Epithelial cell of esophagus (primary cell): Measurements from ENCODE around the gene BRD1.

Experiments
- DNase-seq: peaks from one replicate; pipeline ENCODE4 v3.0.0; 2010; ENCODE audit warnings: low read depth
- H3K4me3 ChIP-seq: 2 replicates; pipeline ENCODE4 v1.5.1; 2011; ENCODE audit warnings: mild to moderate bottlenecking, low read length, control low read depth
- CTCF ChIP-seq: IDR thresholded peaks from 2 replicates; pipeline ENCODE4 v1.5.1; 2011; ENCODE audit warnings: low read depth, mild to moderate bottlenecking, low read length, control low read depth, inconsistent platforms; ENCODE audit not compliant: insufficient read depth; ENCODE audit errors: missing control alignments

Gene BRD1

GRCh38 chr22:49798486-49799151, 29.1 kb downstream of the BRD1 start:
- H3K4me3 ChIP-seq: no peak overlapping the region
- no peak for DNase-seq
- TF ChIP-seq CTCF: no peak

GRCh38 chr22:49797706-49798105, 30.0 kb downstream of the BRD1 start:
- DNase-seq: no peak
- TF ChIP-seq CTCF: no peak
- no peak overlapping the region for H3K4me3 ChIP-seq

GRCh38 chr22:49796596-49797270, 30.9 kb downstream of the BRD1 start:
- TF ChIP-seq CTCF: no peak

GRCh38 chr22:49795521-49795920, 32.2 kb downstream of the BRD1 start:
- DNase-seq: no peak
- no peak overlapping the region for H3K4me3 ChIP-seq
- TF ChIP-seq CTCF: no peak

More at GRCh38 chr22:49796596-49797270, 30.9 kb downstream of the BRD1 start:
- DNase-seq: no peak
- no peak overlapping the region for H3K4me3 ChIP-seq

GRCh38 chr22:49793871-49794270, 33.8 kb downstream of the BRD1 start:
- no peak for TF ChIP-seq CTCF
- no peak overlapping the region for H3K4me3 ChIP-seq
- DNase-seq: no peak

GRCh38 chr22:49793296-49793695, 34.4 kb downstream of the BRD1 start:
- H3K4me3 ChIP-seq: no peak overlapping the region
- TF ChIP-seq CTCF: no peak
- DNase-seq: no peak

- TF ChIP-seq CTCF: no peak
- H3K4me3 ChIP-seq: no peak overlapping the region
- no peak for DNase-seq
Measured at GRCh38 chr22:49792107-49792506, 35.6 kb downstream of the BRD1 start.
